Stimulated activated CD4-positive, alpha-beta T cell treated with anti-CD3 and anti-CD28 coated beads, Interleukin-2, amount 100 ng/mL, for 4 hours (primary cell): Measurements from ENCODE around the gene LTA4H.
A peak's percentile ranks its signal among the peaks of the same experiment; 100 is the strongest.
"Not testable (repeated sequence)": the region's sequence is repeated elsewhere in the genome, so short reads cannot be mapped to it uniquely, and the experiment has no call there.

Experiments used
- DNase-seq: peaks from one replicate; pipeline ENCODE4 v3.0.0-alpha.2; 2020; ENCODE audit warnings: low read depth

LTA4H gene

DNA sequence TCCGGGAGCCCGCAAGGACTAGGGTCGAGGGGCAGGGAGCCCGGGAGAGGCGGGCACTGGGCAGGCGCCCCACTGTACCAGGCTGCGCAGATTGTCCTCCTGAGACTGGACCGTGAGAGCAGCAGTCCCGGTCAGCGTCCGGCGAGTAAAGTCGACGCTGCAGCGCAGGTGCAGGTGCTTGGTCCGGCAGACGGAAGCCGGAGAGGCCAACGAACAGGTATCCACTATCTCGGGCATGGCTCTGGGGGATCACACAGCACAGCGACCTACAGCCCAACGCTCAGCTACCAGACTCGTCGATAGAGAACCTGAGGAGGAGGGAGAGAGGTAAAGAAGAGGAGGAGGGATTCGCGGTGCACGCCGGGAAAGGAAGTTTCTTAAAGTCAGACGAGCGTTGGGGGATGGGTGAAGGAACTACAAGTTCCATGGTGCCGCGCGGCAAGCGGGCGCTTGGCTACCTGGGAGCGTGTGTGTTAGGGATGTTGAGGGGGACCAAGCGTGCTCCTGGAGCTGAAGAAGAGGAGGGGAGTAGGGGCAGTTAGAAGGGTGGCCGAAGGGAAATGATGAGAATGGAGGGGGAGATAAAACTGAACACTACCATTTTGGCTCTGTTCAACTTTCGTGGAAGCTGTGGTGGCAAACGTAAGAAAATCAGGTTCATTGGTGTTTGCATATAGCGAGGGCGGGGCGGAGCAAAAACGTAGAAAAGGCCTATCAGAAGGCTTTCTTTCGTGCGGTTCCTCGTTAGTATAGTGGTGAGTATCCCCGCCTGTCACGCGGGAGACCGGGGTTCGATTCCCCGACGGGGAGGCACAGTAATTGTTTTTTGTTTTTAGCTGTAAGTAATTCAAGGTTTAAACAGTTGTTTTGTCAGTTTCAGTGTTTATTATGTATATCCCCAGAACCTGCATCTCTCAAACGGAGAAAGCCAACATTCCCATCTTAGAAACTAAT, at the start of gene LTA4H:
LTA4H (minus strand) TSS at position 305 of the 954 bp plus-strand sequence; CDS start at position 237, 68 bp downstream.
- peak; percentile 95 for DNase-seq

DNA sequence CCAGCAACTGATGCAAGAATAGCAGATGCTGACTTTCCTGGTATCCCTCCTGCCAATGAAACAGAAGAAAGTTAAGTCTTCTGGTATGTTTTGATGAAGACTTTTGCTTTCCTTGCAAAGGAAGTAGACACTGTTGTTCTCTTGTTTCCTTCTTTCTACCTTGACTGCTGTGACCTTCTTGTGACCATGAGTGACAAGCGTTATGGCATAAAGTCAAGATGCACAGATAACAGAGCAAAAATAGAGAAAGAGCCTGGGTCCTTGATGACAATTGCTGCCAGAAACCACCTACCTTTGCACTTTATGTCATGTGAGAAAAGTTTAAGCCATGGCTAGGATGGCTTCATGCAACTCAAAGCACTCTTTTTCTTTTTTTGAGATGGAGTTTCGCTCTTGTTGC, 49.2 kb upstream of the LTA4H start:
- DNase-seq, result no peak

- DNase-seq, result no peak
Observed at GRCh38 chr12:96083020-96083719, 47.8 kb upstream of the LTA4H start.

DNA sequence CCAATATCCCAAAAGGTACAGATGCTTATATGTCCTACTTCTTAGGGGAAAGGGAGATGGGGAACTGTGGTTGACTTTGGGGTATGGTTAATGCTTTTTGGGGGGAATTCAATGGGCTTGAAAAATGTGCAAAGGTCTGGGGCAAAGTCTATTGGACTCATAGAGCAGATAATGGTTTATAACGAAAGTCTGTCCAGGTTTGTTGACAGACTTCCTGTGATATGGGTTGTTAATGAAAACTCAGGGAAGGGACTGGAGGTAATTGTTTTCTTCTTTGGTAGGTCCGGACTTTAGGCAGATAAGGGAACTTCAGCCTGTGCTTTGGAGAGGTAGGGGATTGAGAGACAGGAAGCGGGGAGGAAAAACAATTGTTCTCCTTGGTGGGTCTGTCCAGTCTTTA, 46.2 kb upstream of the LTA4H start:
- no peak for DNase-seq

- no peak for DNase-seq
Observed at GRCh38 chr12:96078231-96079135, 43.1 kb upstream of the LTA4H start.

GRCh38 chr12:96077081-96077480, 41.7 kb upstream of the LTA4H start:
- no peak for DNase-seq

- no peak for DNase-seq
Observed at GRCh38 chr12:96075560-96075959, 40.2 kb upstream of the LTA4H start.

DNA sequence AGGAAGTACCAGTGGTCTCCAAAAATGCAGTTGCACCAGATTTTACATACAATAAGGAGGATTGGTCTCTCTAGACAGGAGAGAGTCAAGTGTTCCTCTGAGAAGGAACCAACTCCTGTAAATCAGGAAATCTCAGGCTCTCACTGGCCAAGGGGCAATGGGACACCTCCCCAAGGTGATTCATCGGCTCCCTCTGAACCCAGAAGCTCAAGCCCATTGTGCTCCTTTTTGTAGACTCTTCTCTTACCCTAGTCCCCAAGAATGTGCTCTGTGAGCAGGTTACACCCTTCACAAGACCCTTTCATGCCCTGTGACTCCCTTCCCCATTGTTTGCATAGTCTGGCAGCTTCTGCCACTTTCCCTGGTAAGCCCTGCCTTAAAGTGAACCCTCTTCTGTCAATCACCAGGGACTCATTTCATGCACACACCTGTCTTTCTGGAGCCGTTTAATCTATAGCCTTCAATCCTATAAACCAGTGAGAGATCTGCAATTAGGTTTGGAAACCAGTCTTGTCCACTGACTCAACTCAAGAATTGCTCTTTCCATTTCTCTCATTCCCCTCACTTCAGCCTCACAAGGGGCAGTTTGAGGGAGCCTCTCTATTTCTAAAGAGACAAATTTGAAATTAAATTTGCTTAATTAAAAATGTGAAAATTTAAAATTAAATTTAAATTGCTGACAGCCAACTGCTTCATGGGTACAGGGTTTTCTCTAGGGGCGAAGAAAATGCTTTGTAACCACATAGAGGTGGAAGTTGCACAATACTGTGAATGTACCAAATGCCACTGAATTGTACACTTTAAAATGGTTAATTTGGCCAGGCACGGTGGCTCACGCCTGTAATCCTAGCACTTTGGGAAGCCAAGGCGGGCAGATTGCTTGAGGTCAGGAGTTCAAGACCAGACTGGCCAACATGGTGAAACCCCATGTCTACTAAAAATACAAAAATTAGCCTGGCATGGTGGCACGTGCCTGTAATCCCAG, 38.3 kb upstream of the LTA4H start:
- no peak for DNase-seq

DNA sequence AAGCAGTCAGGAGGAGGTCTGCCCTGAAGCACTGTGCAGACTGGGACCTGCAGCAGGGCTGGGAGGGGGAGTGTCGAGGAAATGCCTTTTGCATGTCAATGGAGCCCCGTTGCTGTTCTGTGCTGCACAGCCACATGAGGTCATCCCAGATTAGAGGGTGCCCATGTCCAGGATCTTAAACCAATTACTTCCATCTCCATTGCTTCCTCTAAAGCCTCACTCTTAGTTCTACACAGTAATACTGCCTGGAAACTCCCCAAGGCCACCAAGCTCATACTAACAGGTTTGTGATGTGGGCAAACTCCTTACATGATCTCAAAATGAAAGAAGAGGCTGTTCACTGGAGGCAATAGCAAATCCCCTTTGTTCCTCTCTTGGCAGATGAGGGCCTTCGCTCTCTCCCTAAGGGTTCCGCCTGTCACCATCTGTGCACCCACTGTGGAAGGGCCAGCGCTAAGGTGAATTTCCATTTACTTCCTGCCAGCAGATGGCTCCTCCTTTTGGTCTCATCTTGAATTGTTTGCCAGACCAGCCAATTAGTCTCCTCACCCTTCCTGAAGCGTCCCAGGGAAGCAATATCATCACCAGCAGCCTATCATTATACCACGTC, 35.4 kb upstream of the LTA4H start:
- no peak for DNase-seq

DNA sequence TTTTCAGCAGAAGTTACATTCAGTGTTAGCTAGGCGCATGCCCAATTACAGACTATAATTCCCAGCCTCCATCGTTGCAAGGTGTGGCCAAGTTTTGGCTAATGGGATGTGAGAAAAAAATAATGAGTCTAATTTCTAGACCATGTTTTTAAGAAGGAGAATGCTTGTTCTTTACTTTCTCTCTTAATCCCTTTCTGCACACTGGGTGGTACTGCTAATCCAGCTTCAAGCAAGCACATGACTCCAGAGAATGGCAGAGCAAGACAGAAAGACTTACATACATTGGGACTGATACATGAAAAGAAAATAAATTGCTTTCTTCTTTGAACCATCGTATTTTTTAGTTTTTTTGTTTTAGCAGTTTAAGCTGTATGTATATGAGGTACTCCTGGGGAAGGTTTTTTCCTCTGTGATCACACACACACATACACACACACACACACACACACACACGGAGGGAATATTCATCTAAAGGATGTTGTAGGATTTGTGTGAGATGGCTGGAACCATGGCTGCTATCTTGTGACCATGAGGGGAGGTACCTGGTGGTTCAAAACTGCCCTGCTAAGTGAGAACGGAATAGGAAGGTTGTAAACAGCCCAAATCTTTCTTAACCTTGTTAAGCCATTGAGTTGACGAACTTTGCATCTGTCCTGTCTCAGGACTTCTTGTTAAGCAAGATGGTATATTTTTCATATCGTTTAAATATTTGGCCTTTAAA, 34.3 kb upstream of the LTA4H start:
- no peak for DNase-seq

DNA sequence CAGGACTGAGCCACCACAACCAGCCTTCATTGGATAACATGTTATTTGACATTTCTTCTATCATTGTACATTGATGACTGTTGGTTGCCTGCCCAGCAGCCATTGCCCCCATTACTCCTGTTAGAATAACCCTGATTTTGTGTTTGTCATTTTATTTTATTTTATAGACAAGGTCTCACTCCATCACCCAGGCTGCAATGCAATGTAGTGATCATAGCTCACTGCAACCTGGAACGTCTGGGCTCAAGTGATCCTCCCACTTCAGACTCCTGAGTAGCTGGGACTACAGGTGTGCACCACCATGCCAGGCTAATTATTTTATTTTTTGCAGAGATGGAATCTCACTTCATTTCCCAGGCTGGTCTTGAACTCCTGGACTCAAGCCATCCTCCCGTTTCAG, 33.2 kb upstream of the LTA4H start:
- DNase-seq, result no peak

DNA sequence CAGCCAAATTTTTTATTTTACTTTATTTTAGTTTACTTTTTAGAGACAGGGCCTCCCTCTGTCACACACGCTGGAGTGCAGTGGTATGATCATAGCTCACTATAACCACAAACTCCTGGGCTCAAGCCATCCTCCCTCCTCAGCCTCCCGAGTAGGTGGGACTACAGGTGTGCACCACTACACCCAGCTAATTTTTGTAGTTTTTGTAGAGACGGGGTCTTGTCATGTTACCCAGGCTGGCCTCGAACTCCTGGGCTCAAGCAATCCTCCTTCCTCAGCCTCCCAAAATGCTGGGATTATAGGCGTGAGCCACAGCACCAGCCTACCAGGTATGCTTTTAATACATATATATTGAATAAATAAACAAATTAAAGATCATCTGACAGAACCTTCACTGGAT, 32.7 kb upstream of the LTA4H start:
- DNase-seq, result no peak

GRCh38 chr12:96065776-96066175, 30.4 kb upstream of the LTA4H start:
- not testable (repeated sequence) for DNase-seq

- DNase-seq, result no peak
Observed at GRCh38 chr12:96064966-96065365, 29.6 kb upstream of the LTA4H start.

DNA sequence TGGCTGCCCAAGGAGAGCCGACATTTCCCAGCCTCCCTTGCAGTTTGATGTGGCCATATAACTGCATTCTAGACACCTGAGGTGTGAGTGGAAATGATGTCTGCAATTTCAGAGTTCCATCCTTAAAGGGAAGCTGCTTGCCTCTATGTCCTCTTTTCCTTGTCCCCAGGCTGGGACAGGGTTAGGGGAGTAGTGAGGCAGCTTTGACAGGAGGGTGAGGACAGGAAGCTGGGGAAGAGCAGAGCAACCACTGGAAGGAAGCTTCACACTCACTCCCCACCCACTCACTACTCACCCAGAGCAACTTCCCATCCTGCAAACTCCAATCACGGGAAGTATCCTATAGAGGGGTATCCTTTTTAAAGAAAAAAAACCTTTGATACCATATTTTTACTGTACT, 28.9 kb upstream of the LTA4H start:
- DNase-seq, result no peak

DNA sequence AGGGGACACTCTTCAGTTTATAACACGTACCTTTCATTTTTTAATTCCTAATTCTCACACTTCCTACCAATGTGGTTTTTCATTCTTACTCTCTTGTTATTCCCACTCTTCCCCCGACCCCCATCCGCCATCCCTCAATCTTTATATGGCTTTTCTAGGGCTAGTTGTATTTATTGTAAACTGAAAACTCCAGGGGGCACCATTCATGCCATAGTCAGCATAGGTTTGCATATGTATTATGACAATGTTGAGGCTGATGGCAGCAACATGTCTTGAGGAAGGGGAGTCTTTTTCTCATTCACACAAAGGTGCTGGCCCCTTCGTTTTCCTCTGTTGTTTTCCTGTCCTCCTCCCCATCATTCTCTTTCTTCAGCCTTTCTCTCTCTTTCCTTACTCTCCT, 27.7 kb upstream of the LTA4H start:
- DNase-seq, result no peak

DNA sequence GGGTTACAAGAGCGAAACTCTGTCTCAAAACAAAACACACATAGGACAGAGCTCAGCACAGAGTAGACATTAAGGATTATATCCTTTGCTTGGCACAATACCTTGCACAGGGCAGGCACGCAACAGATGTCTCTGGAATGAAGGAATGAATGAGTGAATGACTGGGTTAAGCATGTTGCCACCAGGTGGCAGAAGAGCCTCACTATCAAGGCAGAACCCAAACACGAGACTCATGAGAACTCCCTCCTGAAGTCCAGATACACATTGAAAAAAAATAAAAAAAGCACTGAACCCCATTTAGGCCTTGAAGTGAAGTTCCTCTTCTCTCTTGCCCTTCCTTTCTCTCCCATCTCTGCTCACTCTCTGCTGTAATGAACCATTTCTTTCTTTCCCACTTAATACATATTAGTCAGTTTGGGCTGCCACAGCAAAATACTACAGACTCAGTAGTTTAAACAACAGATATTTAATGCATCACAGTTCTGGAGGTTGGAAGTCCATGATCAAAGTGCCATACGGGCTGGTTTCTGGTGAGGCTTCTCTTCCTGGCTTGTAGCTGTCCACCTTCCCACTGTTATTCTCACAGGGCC, 26.6 kb upstream of the LTA4H start:
- DNase-seq, result peak; percentile 67

DNA sequence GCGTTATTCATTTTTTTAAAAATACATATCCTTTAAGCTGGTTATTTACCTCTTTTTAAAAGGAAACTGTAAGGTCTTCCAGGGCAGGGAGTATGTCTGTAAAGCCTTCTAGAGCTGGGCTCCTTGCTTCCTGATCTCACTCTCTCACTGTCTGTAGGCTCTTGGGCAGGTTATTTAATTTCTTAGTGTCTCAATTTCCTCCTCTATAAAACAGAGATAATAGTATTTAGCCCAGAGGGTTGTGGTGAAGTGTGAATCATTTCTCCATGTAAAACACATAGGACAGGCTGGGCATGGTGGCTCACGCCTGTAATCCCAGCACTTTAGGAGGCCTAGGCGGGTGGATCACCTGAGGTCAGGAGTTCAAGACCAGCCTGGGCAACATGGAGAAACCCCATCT, 25.9 kb upstream of the LTA4H start:
- DNase-seq, result no peak

- no peak for DNase-seq
Observed at GRCh38 chr12:96060041-96060440, 24.7 kb upstream of the LTA4H start.
